Stimulated activated CD4-positive, alpha-beta T cell treated with anti-CD3 and anti-CD28 coated beads, Interleukin-1b, Interleukin-23, amount 100 ng/mL, for 48 hours (primary cell): ENCODE results near the gene KRTAP9-7.

Source experiments
- DNase-seq: peaks from one replicate; pipeline ENCODE4 v3.0.0-alpha.2; 2020

Gene KRTAP9-7

GRCh38 chr17:41322903-41323895 is 47.7 kb downstream of the KRTAP9-7 start:
- no peak for DNase-seq

DNA sequence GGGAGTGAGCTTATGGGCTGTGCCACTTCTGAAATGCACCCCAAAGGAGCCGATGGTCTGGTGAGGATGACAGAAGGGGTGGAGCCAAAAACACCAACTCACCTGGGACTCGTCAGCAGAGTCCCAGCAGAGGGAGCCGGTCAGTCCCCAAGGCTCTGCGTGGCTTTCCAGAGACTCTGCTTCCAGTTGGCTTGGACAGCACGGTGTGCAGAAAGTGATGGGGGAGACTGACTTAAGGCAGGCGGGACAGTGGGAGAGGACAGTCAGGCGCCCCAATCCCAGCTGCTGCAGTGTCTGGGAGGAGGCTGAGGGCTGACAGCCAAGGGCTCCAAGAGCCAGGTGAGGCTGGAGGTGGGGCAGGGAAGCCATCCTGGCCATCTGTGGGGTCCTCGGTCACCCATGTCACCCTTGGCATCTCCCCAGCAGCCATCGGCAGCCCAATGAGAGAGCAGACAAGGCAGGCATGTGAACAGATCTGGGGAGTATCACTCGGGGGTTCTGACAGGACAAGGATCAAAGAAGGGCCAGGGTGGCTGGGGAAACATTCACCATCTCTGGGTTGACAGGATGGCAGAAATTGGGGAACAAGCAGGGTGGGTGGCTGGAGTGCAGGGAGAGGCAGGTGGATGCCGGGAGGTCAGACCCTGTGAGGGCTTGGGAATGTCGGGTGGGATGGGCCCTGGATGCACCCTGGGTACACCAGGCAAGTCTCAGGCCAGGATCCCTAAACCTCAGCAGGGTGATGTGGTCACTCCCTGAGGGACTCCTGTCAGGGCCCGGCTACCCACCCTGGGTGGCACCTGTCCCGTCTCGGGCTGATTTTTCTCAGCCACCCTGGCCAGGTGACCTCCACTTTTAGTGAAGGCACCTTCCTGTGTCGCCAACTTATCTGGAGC is 48.9 kb downstream of the KRTAP9-7 start:
- no peak for DNase-seq

GRCh38 chr17:41325126-41325525 is 49.6 kb downstream of the KRTAP9-7 start:
- DNase-seq = no peak

- DNase-seq = no peak
Measured at GRCh38 chr17:41325611-41326010, 50.1 kb downstream of the KRTAP9-7 start.
